Osteocyte (in vitro differentiated cells): Measurements from ENCODE around the gene SRC. TPM values are rescaled to one million over a fixed set of nuclear protein-coding genes. Genes with fewer than 3 reads are reported as not detected.

Experiments used
- DNase-seq: peaks from one replicate; pipeline ENCODE4 v3.0.0; 2021; ENCODE audit warnings: mixed read lengths; ENCODE audit not compliant: unreplicated experiment; ENCODE audit errors: extremely low spot score
- H3K27ac Mint-ChIP-seq: one replicate; pipeline ENCODE4 v1.8.0; 2021; ENCODE audit warnings: mild to moderate bottlenecking, mixed read lengths; ENCODE audit not compliant: unreplicated experiment
- H3K27me3 Mint-ChIP-seq: one replicate; pipeline ENCODE4 v1.8.0; 2021; ENCODE audit warnings: mixed read lengths; ENCODE audit not compliant: unreplicated experiment
- H3K36me3 Mint-ChIP-seq: one replicate; pipeline ENCODE4 v1.8.0; 2021; ENCODE audit warnings: mixed read lengths; ENCODE audit not compliant: unreplicated experiment
- H3K4me1 Mint-ChIP-seq: one replicate; pipeline ENCODE4 v1.8.0; 2021; ENCODE audit warnings: mixed read lengths; ENCODE audit not compliant: unreplicated experiment
- H3K4me3 Mint-ChIP-seq: one replicate; pipeline ENCODE4 v1.8.0; 2021; ENCODE audit warnings: mild to moderate bottlenecking, moderate library complexity, mixed read lengths; ENCODE audit not compliant: unreplicated experiment
- H3K9me3 Mint-ChIP-seq: one replicate; pipeline ENCODE4 v1.8.0; 2021; ENCODE audit warnings: mixed read lengths; ENCODE audit not compliant: unreplicated experiment
- CTCF ChIP-seq: fragments of 200-600 bp; sonication (generic); IDR thresholded peaks from 2 replicates; pipeline ENCODE4 v1.5.0; 2021; ENCODE audit warnings: antibody characterized with exemption, mild to moderate bottlenecking, moderate library complexity
- total RNA-seq: library from RNA; stranded (reverse); gene quantifications from 2 replicates; pipeline ENCODE4 v1.2.1, GENCODE V29; 2021

The SRC gene
- total RNA-seq, 1 donor from 2014 or later: 32.5 TPM

- Mint-ChIP-seq H3K4me3 (no peak overlapping the region), H3K36me3 (no peaks in the 10 kb centered on the region), H3K27ac (no peak overlapping the region), H3K4me1 (peaks cover 8% of the 10 kb centered on the region), H3K27me3 (peaks cover 39% of the 10 kb centered on the region), H3K9me3 (no peaks in the 10 kb centered on the region)
- DNase-seq: no peak
- TF ChIP-seq CTCF: no peak
These were observed 77.6 kb downstream of the SRC start for GRCh38 chr20:37423545-37423944.

GRCh38 chr20:37424062-37424851 lies 78.3 kb downstream of the SRC start:
- no peak for TF ChIP-seq CTCF
- H3K36me3 Mint-ChIP-seq: no peaks in the 10 kb centered on the region
- DNase-seq: no peak
- H3K27ac Mint-ChIP-seq: no peak overlapping the region
- no peaks in the 10 kb centered on the region for H3K9me3 Mint-ChIP-seq
- no peak overlapping the region for H3K4me3 Mint-ChIP-seq
- H3K27me3 Mint-ChIP-seq: peaks cover 39% of the 10 kb centered on the region
- peaks cover 8% of the 10 kb centered on the region for H3K4me1 Mint-ChIP-seq

- Mint-ChIP-seq H3K9me3 (no peaks in the 10 kb centered on the region), H3K4me1 (peaks cover 8% of the 10 kb centered on the region), H3K4me3 (no peak overlapping the region), H3K27ac (no peak overlapping the region), H3K27me3 (peaks cover 35% of the 10 kb centered on the region), H3K36me3 (no peaks in the 10 kb centered on the region)
- no peak for TF ChIP-seq CTCF
- DNase-seq: no peak
These were observed 79.2 kb downstream of the SRC start for GRCh38 chr20:37425103-37425625.

- Mint-ChIP-seq H3K27ac (no peak overlapping the region), H3K27me3 (peaks cover 27% of the 10 kb centered on the region), H3K9me3 (no peaks in the 10 kb centered on the region), H3K4me1 (peaks cover 8% of the 10 kb centered on the region), H3K4me3 (no peak overlapping the region), H3K36me3 (no peaks in the 10 kb centered on the region)
- DNase-seq: no peak
- TF ChIP-seq CTCF: no peak
These were observed 80.2 kb downstream of the SRC start for GRCh38 chr20:37426106-37426505.

GRCh38 chr20:37426978-37427377 lies 81.0 kb downstream of the SRC start:
- Mint-ChIP-seq H3K4me3 (no peak overlapping the region), H3K4me1 (peaks cover 4% of the 10 kb centered on the region), H3K27ac (no peak overlapping the region), H3K27me3 (peaks cover 21% of the 10 kb centered on the region), H3K36me3 (no peaks in the 10 kb centered on the region), H3K9me3 (no peaks in the 10 kb centered on the region)
- TF ChIP-seq CTCF: no peak
- no peak for DNase-seq
